ENCODE measurements around the gene BATF3. TPM values are rescaled to one million over a fixed set of nuclear protein-coding genes. Genes with fewer than 3 reads are reported as not detected.

BATF3 gene
- polyA plus RNA-seq, 1 of the 3 experiments (the other 2 are of a cell fraction), result 0.76 TPM

GRCh38 chr1:212703991-212704564 is 4.4 kb upstream of the BATF3 start:
- Histone ChIP-seq H3K4me1 (ENCODE audit: control insufficient read depth in 1 of 2, insufficient read depth in 2 of 2, low read depth in 1 of 2, low read length in 1 of 2) (peaks cover 0 to 19% of the 10 kb centered on the region in 2 experiments; a peak in 2 of 4 replicates), H3K9ac (no peak overlapping the region), H3K9me2 (no peaks in the 10 kb centered on the region), H3F3A (replicated peaks; ENCODE audit: insufficient read depth) (peaks cover 9% of the 10 kb centered on the region), H3K4me3 (ENCODE audit: low read depth in 2 of 2, low read length in 1 of 2) (no peak overlapping the region), H2AFZ (ENCODE audit: low read depth) (no peak overlapping the region), H3K4me2 (no peak overlapping the region), H4K20me1 (ENCODE audit: insufficient read depth) (no peaks in the 10 kb centered on the region), H3K9me3 (no peaks in the 10 kb centered on the region), H3K36me3 (replicated peaks in 1 of 2; ENCODE audit: control insufficient read depth in 1 of 2, insufficient read depth in 2 of 2, low read length in 1 of 2) (no peaks in the 10 kb centered on the region), H3K27me3 (ENCODE audit: insufficient read depth) (peaks cover 9% of the 10 kb centered on the region), H3K27ac (ENCODE audit: low read depth in 2 of 2, low read length in 1 of 2) (no peak overlapping the region), H3K79me2 (ENCODE audit: insufficient read depth) (no peaks in the 10 kb centered on the region)
- TF ChIP-seq RXRA (IDR thresholded peaks at IDR 0.05; ENCODE audit: borderline replicate concordance, low read depth) (no peak), EP300 (IDR thresholded peaks at IDR 0.05; ENCODE audit: borderline replicate concordance in 1 of 2, low read depth in 1 of 2, low read length in 1 of 2) (no peak), RFX5 (IDR thresholded peaks at IDR 0.05; ENCODE audit: low read length) (no peak), REST (IDR thresholded peaks at IDR 0.05; ENCODE audit: low read depth, low read length) (no peak), CHD2 (IDR thresholded peaks at IDR 0.05; ENCODE audit: low read length, partially characterized antibody) (no peak)
- TF ChIP-seq, protein P1, sequence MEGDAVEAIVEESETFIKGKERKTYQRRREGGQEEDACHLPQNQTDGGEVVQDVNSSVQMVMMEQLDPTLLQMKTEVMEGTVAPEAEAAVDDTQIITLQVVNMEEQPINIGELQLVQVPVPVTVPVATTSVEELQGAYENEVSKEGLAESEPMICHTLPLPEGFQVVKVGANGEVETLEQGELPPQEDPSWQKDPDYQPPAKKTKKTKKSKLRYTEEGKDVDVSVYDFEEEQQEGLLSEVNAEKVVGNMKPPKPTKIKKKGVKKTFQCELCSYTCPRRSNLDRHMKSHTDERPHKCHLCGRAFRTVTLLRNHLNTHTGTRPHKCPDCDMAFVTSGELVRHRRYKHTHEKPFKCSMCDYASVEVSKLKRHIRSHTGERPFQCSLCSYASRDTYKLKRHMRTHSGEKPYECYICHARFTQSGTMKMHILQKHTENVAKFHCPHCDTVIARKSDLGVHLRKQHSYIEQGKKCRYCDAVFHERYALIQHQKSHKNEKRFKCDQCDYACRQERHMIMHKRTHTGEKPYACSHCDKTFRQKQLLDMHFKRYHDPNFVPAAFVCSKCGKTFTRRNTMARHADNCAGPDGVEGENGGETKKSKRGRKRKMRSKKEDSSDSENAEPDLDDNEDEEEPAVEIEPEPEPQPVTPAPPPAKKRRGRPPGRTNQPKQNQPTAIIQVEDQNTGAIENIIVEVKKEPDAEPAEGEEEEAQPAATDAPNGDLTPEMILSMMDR (IDR thresholded peaks at IDR 0.05), result no peak
- ChIA-PET POLR2A (no interaction called here), CTCF (interaction anchor here (0.7 to 1.8 kb wide), 4 partner anchors 13 to 227 kb away, joined by 3 to 5 read pairs (median 3); no protein-coding TSS in a partner anchor)
- WGBS (ENCODE audit: low lambda C conversion rate), result 82% methylated on average over 9 of the region's 9 CpGs
- DNase-seq, result no peak

DNA sequence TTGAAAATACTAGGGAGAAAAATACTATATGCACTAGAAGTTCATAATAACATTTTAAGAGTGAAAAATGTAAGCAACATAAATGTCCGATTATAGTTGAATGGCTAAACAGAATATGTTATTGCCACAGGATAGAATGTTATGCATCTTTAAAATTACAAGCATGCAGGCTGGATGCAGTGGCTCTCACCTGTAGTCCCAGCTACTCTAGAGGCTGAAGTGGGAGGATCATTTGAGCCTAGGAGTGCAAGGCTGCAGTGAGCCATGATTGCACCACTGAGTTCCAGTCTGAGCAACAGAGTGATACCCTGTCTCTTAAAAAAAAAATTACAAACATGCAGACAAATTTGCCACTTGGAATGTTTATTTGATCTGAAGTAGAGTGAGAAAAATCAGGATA is 3.0 kb upstream of the BATF3 start:
- POLR2A ChIA-PET, result no interaction called here
- Histone ChIP-seq H3K4me2 (no peak overlapping the region), H3K4me1 (ENCODE audit: control insufficient read depth in 1 of 2, insufficient read depth in 2 of 2, low read depth in 1 of 2, low read length in 1 of 2) (peaks cover 0 to 25% of the 10 kb centered on the region in 2 experiments; a peak in 2 of 4 replicates), H3K36me3 (replicated peaks in 1 of 2; ENCODE audit: control insufficient read depth in 1 of 2, insufficient read depth in 2 of 2, low read length in 1 of 2) (no peaks in the 10 kb centered on the region), H3K27ac (ENCODE audit: low read depth in 2 of 2, low read length in 1 of 2) (no peak overlapping the region), H3K79me2 (ENCODE audit: insufficient read depth) (no peaks in the 10 kb centered on the region), H3K27me3 (ENCODE audit: insufficient read depth) (peaks cover 21% of the 10 kb centered on the region), H3K9ac (no peak overlapping the region), H3K4me3 (ENCODE audit: low read depth in 2 of 2, low read length in 1 of 2) (no peak overlapping the region), H2AFZ (ENCODE audit: low read depth) (no peak overlapping the region), H3F3A (replicated peaks; ENCODE audit: insufficient read depth) (peaks cover 9% of the 10 kb centered on the region), H3K9me2 (no peaks in the 10 kb centered on the region), H4K20me1 (ENCODE audit: insufficient read depth) (no peaks in the 10 kb centered on the region), H3K9me3 (no peaks in the 10 kb centered on the region)
- CTCF ChIA-PET, result interaction anchor here (0.8 to 1.5 kb wide), 2 partner anchors 49 to 94 kb away, joined by 3 read pairs; partner anchors contain the start of gene ATF3
- 50% methylated on average over 1 of the region's 1 CpG for WGBS (ENCODE audit: low lambda C conversion rate)
- no peak for TF ChIP-seq EP300 (IDR thresholded peaks at IDR 0.05; ENCODE audit: borderline replicate concordance in 1 of 2, low read depth in 1 of 2, low read length in 1 of 2)
- TF ChIP-seq EZH2phosphoT487 (IDR thresholded peaks at IDR 0.05; ENCODE audit: borderline replicate concordance, low read depth), result no peak
- no peak for TF ChIP-seq RXRA (IDR thresholded peaks at IDR 0.05; ENCODE audit: borderline replicate concordance, low read depth)
- no peak for TF ChIP-seq ELF1 (IDR thresholded peaks at IDR 0.05)
- no peak for TF ChIP-seq FOXM1 (IDR thresholded peaks at IDR 0.05; ENCODE audit: low read depth)
- no peak for TF ChIP-seq RAD21 (IDR thresholded peaks at IDR 0.05; ENCODE audit: low read length)
- no peak for TF ChIP-seq TCF12 (IDR thresholded peaks at IDR 0.05)
- TF ChIP-seq, protein P2, sequence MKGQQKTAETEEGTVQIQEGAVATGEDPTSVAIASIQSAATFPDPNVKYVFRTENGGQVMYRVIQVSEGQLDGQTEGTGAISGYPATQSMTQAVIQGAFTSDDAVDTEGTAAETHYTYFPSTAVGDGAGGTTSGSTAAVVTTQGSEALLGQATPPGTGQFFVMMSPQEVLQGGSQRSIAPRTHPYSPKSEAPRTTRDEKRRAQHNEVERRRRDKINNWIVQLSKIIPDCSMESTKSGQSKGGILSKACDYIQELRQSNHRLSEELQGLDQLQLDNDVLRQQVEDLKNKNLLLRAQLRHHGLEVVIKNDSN (IDR thresholded peaks at IDR 0.05; ENCODE audit: borderline replicate concordance, low read depth), result no peak
- no peak for TF ChIP-seq TEAD4 (IDR thresholded peaks at IDR 0.05; ENCODE audit: borderline replicate concordance, insufficient read depth)
- TF ChIP-seq, protein P3, sequence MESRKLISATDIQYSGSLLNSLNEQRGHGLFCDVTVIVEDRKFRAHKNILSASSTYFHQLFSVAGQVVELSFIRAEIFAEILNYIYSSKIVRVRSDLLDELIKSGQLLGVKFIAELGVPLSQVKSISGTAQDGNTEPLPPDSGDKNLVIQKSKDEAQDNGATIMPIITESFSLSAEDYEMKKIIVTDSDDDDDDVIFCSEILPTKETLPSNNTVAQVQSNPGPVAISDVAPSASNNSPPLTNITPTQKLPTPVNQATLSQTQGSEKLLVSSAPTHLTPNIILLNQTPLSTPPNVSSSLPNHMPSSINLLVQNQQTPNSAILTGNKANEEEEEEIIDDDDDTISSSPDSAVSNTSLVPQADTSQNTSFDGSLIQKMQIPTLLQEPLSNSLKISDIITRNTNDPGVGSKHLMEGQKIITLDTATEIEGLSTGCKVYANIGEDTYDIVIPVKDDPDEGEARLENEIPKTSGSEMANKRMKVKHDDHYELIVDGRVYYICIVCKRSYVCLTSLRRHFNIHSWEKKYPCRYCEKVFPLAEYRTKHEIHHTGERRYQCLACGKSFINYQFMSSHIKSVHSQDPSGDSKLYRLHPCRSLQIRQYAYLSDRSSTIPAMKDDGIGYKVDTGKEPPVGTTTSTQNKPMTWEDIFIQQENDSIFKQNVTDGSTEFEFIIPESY (IDR thresholded peaks at IDR 0.05; ENCODE audit: borderline replicate concordance, low read depth), result no peak
- no peak for TF ChIP-seq NRF1 (IDR thresholded peaks at IDR 0.05; ENCODE audit: low read depth, low read length)
- TF ChIP-seq MEF2A (IDR thresholded peaks at IDR 0.05; ENCODE audit: borderline replicate concordance, low read depth), result no peak
- TF ChIP-seq TAF1 (IDR thresholded peaks at IDR 0.05; ENCODE audit: borderline replicate concordance, low read depth, low read length), result no peak
- TF ChIP-seq PBX3 (IDR thresholded peaks at IDR 0.05), result no peak
- DNase-seq, result no peak
